B cell (primary cell): Measurements from ENCODE around the gene KISS1. TPM values are rescaled to one million over a fixed set of nuclear protein-coding genes. Genes with fewer than 3 reads are reported as not detected.

Experiments used
- ATAC-seq: fragments of 200-7000 bp; cut with Tn5 transposase; one replicate; pipeline ENCODE4 v1.10.0; 2021; ENCODE audit warnings: low read depth, mild to moderate bottlenecking, moderate number of reproducible peaks, moderate library complexity
- CTCF ChIA-PET: fragments of 350-600 bp; sonication (Branson Sonifier 250); formaldehyde crosslinking; loops from one replicate; lab custom pipeline; 2021; ENCODE audit warnings: antibody characterized with exemption, inconsistent platforms; lab: Charles Lee
- POLR2A ChIA-PET: fragments of 350-600 bp; sonication (Branson Sonifier 250); formaldehyde crosslinking; loops from one replicate; lab custom pipeline; 2021; ENCODE audit warnings: antibody characterized with exemption; lab: Charles Lee
- DNase-seq: peaks from one replicate; pipeline ENCODE4 v3.0.0; 2013
- H2AFZ ChIP-seq: 2 replicates; pipeline ENCODE4 v1.6.1; 2012; ENCODE audit warnings: mild to moderate bottlenecking, low read depth, low read length; ENCODE audit not compliant: insufficient read depth, poor library complexity, severe bottlenecking
- H3K27ac ChIP-seq, 2 donors: 1 replicate in 1 of 2; 2 replicates in 1 of 2; pipeline ENCODE4 v1.5.1; 2012 to 2013; ENCODE audit warnings: low read length in 2 of 2, mild to moderate bottlenecking in 2 of 2, moderate library complexity in 1 of 2
- H3K27me3 ChIP-seq, 4 experiments: fragments of 200-600 bp in 1 of 4; sonication (generic) in 1 of 4; replicated peaks in 1 of 4; 1 replicate in 2 of 4; 2 replicates in 2 of 4; pipeline versions ENCODE4 v1.6.1 to v1.7.0; 2013 to 2016; ENCODE audit warnings: low read length in 3 of 4, mild to moderate bottlenecking in 2 of 4, mixed read lengths in 1 of 4, moderate library complexity in 1 of 4; ENCODE audit not compliant: insufficient read depth in 4 of 4, control insufficient read depth in 3 of 4; ENCODE audit errors: control extremely low read depth in 1 of 4
- H3K36me3 ChIP-seq, 2 experiments: replicated peaks in 1 of 2; 1 replicate in 1 of 2; 2 replicates in 1 of 2; pipeline versions ENCODE4 v1.6.1 to v1.7.1; 2013; ENCODE audit warnings: low read length in 1 of 2; ENCODE audit not compliant: insufficient read depth in 2 of 2, control insufficient read depth in 1 of 2; ENCODE audit errors: control extremely low read depth in 1 of 2, extremely low read depth in 1 of 2
- H3K4me1 ChIP-seq, 2 donors: fragments of 200-600 bp in 1 of 2; sonication (generic) in 1 of 2; 1 replicate in 1 of 2; 2 replicates in 1 of 2; pipeline versions ENCODE4 v1.5.1 to v1.6.1; 2013 to 2017; ENCODE audit warnings: low read length in 2 of 2; ENCODE audit not compliant: control insufficient read depth in 2 of 2, insufficient read depth in 2 of 2
- H3K4me2 ChIP-seq: replicated peaks from 2 replicates; pipeline ENCODE3; 2012; ENCODE audit warnings: mild to moderate bottlenecking, low read depth, low read length; ENCODE audit not compliant: poor library complexity, severe bottlenecking
- H3K4me3 ChIP-seq, 5 experiments: fragments of 200-600 bp in 1 of 5; sonication (generic) in 1 of 5; 1 replicate in 3 of 5; 2 replicates in 2 of 5; pipeline versions ENCODE4 v1.5.1 to v1.7.0; 2011 to 2016; ENCODE audit warnings: low read length in 4 of 5, mild to moderate bottlenecking in 4 of 5, low read depth in 2 of 5, control low read depth in 1 of 5, moderate library complexity in 1 of 5; ENCODE audit not compliant: insufficient read depth in 1 of 5; ENCODE audit errors: control extremely low read depth in 1 of 5, extremely low read depth in 1 of 5
- H3K79me2 ChIP-seq: fragments of 200-600 bp; sonication (generic); one replicate; pipeline ENCODE4 v1.6.0; 2016; ENCODE audit warnings: low read length; ENCODE audit not compliant: control insufficient read depth, insufficient read depth
- H3K9ac ChIP-seq: fragments of 200-600 bp; sonication (generic); 2 replicates; pipeline ENCODE4 v1.6.1; 2017; ENCODE audit warnings: mild to moderate bottlenecking, low read length, moderate library complexity
- H3K9me3 ChIP-seq, 3 donors: one replicate each; pipeline versions ENCODE4 v1.6.1 to v1.7.1; 2013; ENCODE audit warnings: low read length in 2 of 3; ENCODE audit not compliant: control insufficient read depth in 2 of 3, insufficient read depth in 1 of 3; ENCODE audit errors: control extremely low read depth in 1 of 3
- H4K20me1 ChIP-seq: 2 replicates; pipeline ENCODE4 v1.6.0; 2012; ENCODE audit warnings: mild to moderate bottlenecking, low read length; ENCODE audit not compliant: insufficient read depth, control insufficient read depth, poor library complexity, severe bottlenecking
- H3K27ac Mint-ChIP-seq: one replicate; pipeline ENCODE4 v1.8.0; 2021; ENCODE audit warnings: mixed read lengths
- H3K27me3 Mint-ChIP-seq: one replicate; pipeline ENCODE4 v1.8.0; 2021; ENCODE audit warnings: mixed read lengths
- H3K4me1 Mint-ChIP-seq: one replicate; pipeline ENCODE4 v1.8.0; 2021; ENCODE audit warnings: mixed read lengths
- H3K4me3 Mint-ChIP-seq: one replicate; pipeline ENCODE4 v1.8.0; 2021; ENCODE audit warnings: mixed read lengths
- H3K9me3 Mint-ChIP-seq: one replicate; pipeline ENCODE4 v1.8.0; 2022; ENCODE audit warnings: mixed read lengths; ENCODE audit not compliant: insufficient read depth
- CTCF ChIP-seq: fragments of 200-600 bp; IDR thresholded peaks from one replicate; pipeline ENCODE4 v1.8.0; 2022; ENCODE audit warnings: antibody characterized with exemption, mild to moderate bottlenecking
- EZH2 ChIP-seq: IDR thresholded peaks from 2 replicates; pipeline ENCODE4 v1.6.1; 2012; ENCODE audit warnings: borderline replicate concordance, low read depth, mild to moderate bottlenecking, moderate library complexity, low read length; ENCODE audit not compliant: insufficient read depth, poor library complexity, severe bottlenecking
- WGBS: methylation state at CpG from one replicate; pipeline ENCODE4 v1.1.5; 2013; ENCODE audit warnings: missing lambda C conversion rate; ENCODE audit not compliant: insufficient coverage; 5-methylcytosine and 5-hydroxymethylcytosine counted together
- intact Hi-C: fragments of 100-400 bp; cut with micrococcal nuclease; formaldehyde crosslinking; loops from one replicate; pipeline ENCODE4 v1.10.0; 2022
- polyA plus RNA-seq: library from polyadenylated mRNA; depleted of rRNA; stranded (reverse); fragments of >200 nt; gene quantifications from 2 replicates; pipeline ENCODE4 v1.2.3, GENCODE V29; 2012
- total RNA-seq, 2 donors: library from RNA; stranded (reverse); fragments of 120-200 nt in 1 of 2; gene quantifications; 1 replicate in 1 of 2; 2 replicates in 1 of 2; pipeline versions ENCODE4 v1.2.3 to v1.2.4, GENCODE V29; 2013 to 2022

Gene KISS1
- total and polyA plus RNA-seq, 2 donors (not counting 1 experiment from before 2014, with no cell fraction given): not detected

DNA sequence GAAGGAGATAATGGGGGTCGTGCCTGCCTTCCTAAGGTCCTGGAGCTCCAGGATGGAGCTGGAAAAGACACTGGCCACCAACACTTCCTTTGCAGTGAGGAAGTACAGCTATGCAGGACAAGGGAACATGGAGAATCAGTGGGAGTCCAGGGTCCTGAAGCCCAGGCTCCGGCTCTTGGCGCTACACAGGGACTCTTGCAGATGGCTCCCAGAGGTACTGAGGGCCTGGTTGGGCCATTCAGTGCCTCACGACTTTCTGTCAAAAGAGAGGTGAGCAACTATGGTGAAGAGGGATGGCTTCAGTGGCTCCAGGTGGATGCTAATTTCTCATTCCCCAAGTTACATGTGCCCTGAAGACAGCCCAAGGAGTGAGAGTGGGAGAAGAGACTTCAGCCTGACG lies 42.6 kb downstream of the KISS1 start:
- Histone ChIP-seq H4K20me1 (no peaks in the 10 kb centered on the region), H3K4me1 (peaks cover 12 to 14% of the 10 kb centered on the region in 2 donors), H3K9ac (no peak overlapping the region), H3K36me3 (no peaks in the 10 kb centered on the region), H2AFZ (no peak overlapping the region), H3K27ac (no peak overlapping the region), H3K4me2 (no peak overlapping the region), H3K4me3 (no peak overlapping the region), H3K79me2 (no peaks in the 10 kb centered on the region), H3K27me3 (peaks cover 0 to 24% (median 7%) of the 10 kb centered on the region in 4 experiments), H3K9me3 (peaks cover 0 to 3% (median 0%) of the 10 kb centered on the region in 3 donors)
- peak overlapping the region; percentile 37 for H3K4me3 Mint-ChIP-seq
- no peak overlapping the region for H3K27ac Mint-ChIP-seq
- peaks cover 8% of the 10 kb centered on the region for H3K4me1 Mint-ChIP-seq
- CTCF ChIA-PET: interaction anchor here (1.4 to 1.5 kb wide), 3 partner anchors 9 to 245 kb away, joined by 3 to 6 read pairs (median 4); no protein-coding TSS in a partner anchor
- peaks cover 53% of the 10 kb centered on the region for H3K27me3 Mint-ChIP-seq
- intact Hi-C loops: no loop called here
- H3K9me3 Mint-ChIP-seq: no peaks in the 10 kb centered on the region
- DNase-seq (no peak), ATAC-seq (no peak)
- POLR2A ChIA-PET: no interaction called here
- no peak for TF ChIP-seq CTCF
- TF ChIP-seq EZH2: no peak
- WGBS: 94% methylated on average over 4 of the region's 5 CpGs

DNA sequence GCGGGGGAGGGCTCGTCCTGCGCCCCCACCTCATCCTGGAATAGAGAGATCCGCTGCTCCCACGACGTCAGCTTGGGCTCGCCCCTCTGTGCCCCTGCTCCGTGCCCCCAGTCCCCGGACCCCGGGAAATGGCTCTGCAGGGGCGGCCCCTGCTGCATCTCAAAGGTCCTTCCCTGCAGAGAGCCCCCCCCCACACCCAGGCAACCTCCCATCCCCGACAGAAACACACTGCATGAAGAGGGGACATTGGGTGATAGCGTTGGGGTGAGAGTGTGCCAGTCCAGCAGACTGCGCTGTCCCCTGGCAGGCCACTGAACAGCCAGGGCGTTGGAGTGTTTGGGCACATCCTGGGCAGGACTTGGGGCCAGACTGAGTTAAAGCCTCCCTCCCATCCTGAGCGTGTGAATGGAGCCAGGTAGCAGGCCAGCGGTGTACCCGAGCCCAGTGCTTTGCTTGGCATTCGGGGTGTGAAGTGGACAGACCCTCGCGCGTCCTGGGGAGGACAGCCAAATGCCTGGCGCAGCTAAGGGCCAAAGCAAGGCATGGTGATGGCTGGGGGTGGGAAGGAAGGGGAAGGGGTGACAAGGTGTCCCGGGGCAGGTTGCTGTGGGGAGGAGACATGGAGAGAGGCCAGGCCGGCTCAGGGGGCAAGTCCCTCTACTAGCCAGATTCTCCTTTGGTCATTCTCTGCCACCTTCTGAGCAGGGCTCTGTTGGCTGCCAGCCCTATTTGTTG lies 43.8 kb downstream of the KISS1 start:
- H3K9me3 Mint-ChIP-seq: no peaks in the 10 kb centered on the region
- Histone ChIP-seq H3K4me1 (peaks cover 12 to 14% of the 10 kb centered on the region in 2 donors), H4K20me1 (no peaks in the 10 kb centered on the region), H3K79me2 (no peaks in the 10 kb centered on the region), H3K9me3 (peaks cover 0 to 3% (median 0%) of the 10 kb centered on the region in 3 donors), H3K9ac (peak overlapping the region; percentile 59), H3K27me3 (peaks cover 0 to 24% (median 7%) of the 10 kb centered on the region in 4 experiments), H2AFZ (peak overlapping the region; percentile 74), H3K4me3 (peak overlapping the region in 4 of 5 experiments; percentile 28 to 71 (median 60)), H3K4me2 (peak overlapping the region; percentile 93), H3K27ac (no peak overlapping the region), H3K36me3 (no peaks in the 10 kb centered on the region)
- ChIA-PET CTCF (interaction anchor here (0.8 to 1.2 kb wide), 3 partner anchors 15 to 211 kb away, joined by 3 to 4 read pairs (median 4); no protein-coding TSS in a partner anchor), POLR2A (no interaction called here)
- peaks cover 45% of the 10 kb centered on the region for H3K27me3 Mint-ChIP-seq
- TF ChIP-seq CTCF: no peak
- no peak for TF ChIP-seq EZH2
- intact Hi-C loops: no loop called here
- H3K4me1 Mint-ChIP-seq: peaks cover 8% of the 10 kb centered on the region
- ATAC-seq (peak; percentile 7), DNase-seq (no peak)
- H3K27ac Mint-ChIP-seq: no peak overlapping the region
- H3K4me3 Mint-ChIP-seq: peak overlapping the region; percentile 71
- WGBS: 37% methylated on average over 19 of the region's 25 CpGs
